SU-DHL-6 (cell line): ENCODE measurements around the gene LCE2B.

Source experiments
- H2AFZ ChIP-seq: fragments of 200-600 bp; sonication (generic); 2 replicates; pipeline ENCODE4 v1.6.1; 2014; ENCODE audit warnings: low read depth, mild to moderate bottlenecking, moderate library complexity, mixed read lengths, antibody characterized with exemption, low read length; ENCODE audit not compliant: severe bottlenecking
- H3F3A ChIP-seq: fragments of 200-600 bp; shearing (Covaris generic); 2 replicates; pipeline ENCODE4 v1.6.0; 2016; ENCODE audit warnings: antibody characterized with exemption, mild to moderate bottlenecking; ENCODE audit not compliant: insufficient read depth
- H3K27ac ChIP-seq: fragments of 200-600 bp; sonication (generic); 2 replicates; pipeline ENCODE4 v1.5.1; 2016; ENCODE audit warnings: low read depth, mild to moderate bottlenecking, low read length, moderate library complexity, mixed read lengths
- H3K27me3 ChIP-seq: fragments of 200-600 bp; sonication (generic), shearing (Covaris generic); 2 replicates; pipeline ENCODE4 v1.6.0; 2014; ENCODE audit warnings: mild to moderate bottlenecking, low read length
- H3K36me3 ChIP-seq: fragments of 200-600 bp; sonication (generic); 2 replicates; pipeline ENCODE4 v1.6.1; 2014; ENCODE audit warnings: mild to moderate bottlenecking, low read length, mixed read lengths
- H3K4me2 ChIP-seq: fragments of 300-600, 200-600 bp; shearing (Covaris generic), sonication (generic); 2 replicates; pipeline ENCODE4 v1.6.0; 2014; ENCODE audit warnings: low read length, low read depth, mild to moderate bottlenecking; ENCODE audit not compliant: poor library complexity, severe bottlenecking
- H3K4me3 ChIP-seq: fragments of 200-600 bp; sonication (generic); 2 replicates; pipeline ENCODE4 v1.5.1; 2014; ENCODE audit warnings: antibody characterized with exemption, low read length, mild to moderate bottlenecking, mixed read lengths; ENCODE audit not compliant: insufficient read depth, poor library complexity, severe bottlenecking
- H3K79me2 ChIP-seq: fragments of 200-600 bp; sonication (generic); 2 replicates; pipeline ENCODE4 v1.6.1; 2014; ENCODE audit warnings: mild to moderate bottlenecking, low read length, moderate library complexity; ENCODE audit not compliant: insufficient read depth
- H3K9ac ChIP-seq: fragments of 200-600 bp; sonication (generic); 2 replicates; pipeline ENCODE4 v1.7.0; 2014; ENCODE audit warnings: mild to moderate bottlenecking, low read length
- H3K9me2 ChIP-seq: fragments of 200-600 bp; sonication (generic); replicated peaks from 2 replicates; pipeline ENCODE4 v1.6.1; 2014; ENCODE audit warnings: low read length; ENCODE audit not compliant: insufficient read depth
- H3K9me3 ChIP-seq: fragments of 200-600 bp; sonication (generic); 2 replicates; pipeline ENCODE4 v1.6.1; 2014; ENCODE audit warnings: low read length, mixed read lengths; ENCODE audit not compliant: insufficient read depth
- H4K20me1 ChIP-seq: fragments of 200-600 bp; sonication (generic); 2 replicates; pipeline ENCODE4 v1.6.1; 2014; ENCODE audit warnings: low read depth, mild to moderate bottlenecking, antibody characterized with exemption, low read length, moderate library complexity, mixed read lengths
- CTCF ChIP-seq: fragments of 200-600 bp; sonication (generic); IDR thresholded peaks from one replicate; pipeline ENCODE4 v1.5.1; 2017; ENCODE audit warnings: antibody characterized with exemption, mild to moderate bottlenecking, low read length, moderate library complexity; ENCODE audit not compliant: insufficient read depth, poor library complexity, severe bottlenecking
- EZH2phosphoT487 ChIP-seq: fragments of 200-600 bp; sonication (generic), shearing (Covaris generic); conservative IDR thresholded peaks from 2 replicates; pipeline ENCODE4 v1.6.1; 2018; ENCODE audit warnings: mild to moderate bottlenecking, antibody characterized with exemption, low read length, moderate library complexity, mixed read lengths

Gene LCE2B

GRCh38 chr1:152646656-152647055 lies 39.3 kb upstream of the LCE2B start:
- no peak overlapping the region for H3K27ac ChIP-seq
- H3K79me2 ChIP-seq: no peaks in the 10 kb centered on the region
- TF ChIP-seq EZH2phosphoT487 (no peak), CTCF (no peak)
- H4K20me1 ChIP-seq: no peaks in the 10 kb centered on the region
- no peak overlapping the region for H3K9ac ChIP-seq
- H2AFZ ChIP-seq: no peak overlapping the region
- H3K9me3 ChIP-seq: no peaks in the 10 kb centered on the region
- no peaks in the 10 kb centered on the region; the same call in 1 of the 2 replicates for H3K27me3 ChIP-seq
- H3K9me2 ChIP-seq: no peaks in the 10 kb centered on the region
- H3K4me2 ChIP-seq: no peak overlapping the region
- H3K36me3 ChIP-seq: no peaks in the 10 kb centered on the region
- no peaks in the 10 kb centered on the region for H3F3A ChIP-seq
- no peak overlapping the region for H3K4me3 ChIP-seq

GRCh38 chr1:152654110-152654509 lies 31.8 kb upstream of the LCE2B start:
- Histone ChIP-seq H3K27me3 (no peaks in the 10 kb centered on the region), H3K4me3 (no peak overlapping the region), H3K79me2 (no peaks in the 10 kb centered on the region), H3K9ac (no peak overlapping the region), H3F3A (no peaks in the 10 kb centered on the region), H4K20me1 (no peaks in the 10 kb centered on the region), H3K36me3 (no peaks in the 10 kb centered on the region), H2AFZ (no peak overlapping the region), H3K4me2 (no peak overlapping the region), H3K9me2 (no peaks in the 10 kb centered on the region), H3K27ac (no peak overlapping the region), H3K9me3 (no peaks in the 10 kb centered on the region)
- TF ChIP-seq CTCF: peak; percentile 82
- no peak for TF ChIP-seq EZH2phosphoT487

- Histone ChIP-seq H3K9me2 (no peaks in the 10 kb centered on the region), H3F3A (no peaks in the 10 kb centered on the region), H3K4me2 (no peak overlapping the region), H3K27ac (no peak overlapping the region), H3K9ac (no peak overlapping the region), H2AFZ (no peak overlapping the region), H3K36me3 (no peaks in the 10 kb centered on the region), H3K27me3 (no peaks in the 10 kb centered on the region), H3K9me3 (no peaks in the 10 kb centered on the region), H3K4me3 (no peak overlapping the region), H3K79me2 (no peaks in the 10 kb centered on the region), H4K20me1 (no peaks in the 10 kb centered on the region)
- TF ChIP-seq EZH2phosphoT487 (no peak), CTCF (no peak)
Observed at GRCh38 chr1:152656459-152656858, 29.5 kb upstream of the LCE2B start.
